22Rv1 (cell line): ENCODE data around the gene DNM3.

ENCODE experiments used
- H3K27ac ChIP-seq: fragments of 450-650 bp; 2 replicates; pipeline ENCODE4 v1.5.1; 2017
- CTCF ChIP-seq: fragments of 450-650 bp; IDR thresholded peaks from 2 replicates; pipeline ENCODE4 v1.5.1; 2017; ENCODE audit warnings: mild to moderate bottlenecking
- ZFX ChIP-seq: fragments of 450-650 bp; IDR thresholded peaks from 2 replicates; pipeline ENCODE4 v1.6.1; 2017; ENCODE audit warnings: antibody characterized with exemption, borderline replicate concordance

DNM3 gene

GRCh38 chr1:171998711-171999110 lies 157.4 kb downstream of the DNM3 start:
- no peak overlapping the region for H3K27ac ChIP-seq
- TF ChIP-seq CTCF (no peak), ZFX (no peak)

- no peak overlapping the region for H3K27ac ChIP-seq
- no peak for TF ChIP-seq ZFX
- no peak for TF ChIP-seq CTCF
Measured at GRCh38 chr1:171999756-172000155, 158.5 kb downstream of the DNM3 start.

- no peak overlapping the region for H3K27ac ChIP-seq
- TF ChIP-seq CTCF (no peak), ZFX (no peak)
Measured at GRCh38 chr1:172001288-172001687, 160.0 kb downstream of the DNM3 start.

- TF ChIP-seq ZFX: no peak
- TF ChIP-seq CTCF: peak; percentile 94
- H3K27ac ChIP-seq: no peak overlapping the region
Measured at GRCh38 chr1:172002725-172003345, 161.5 kb downstream of the DNM3 start.

- TF ChIP-seq CTCF (no peak), ZFX (no peak)
Measured at GRCh38 chr1:172003766-172004530, 162.7 kb downstream of the DNM3 start.

GRCh38 chr1:172004671-172005070 lies 163.4 kb downstream of the DNM3 start:
- no peak overlapping the region for H3K27ac ChIP-seq
- no peak for TF ChIP-seq ZFX
- TF ChIP-seq CTCF: no peak

More at GRCh38 chr1:172003766-172004530, 162.7 kb downstream of the DNM3 start:
- H3K27ac ChIP-seq: no peak overlapping the region

- TF ChIP-seq ZFX (no peak), CTCF (no peak)
- H3K27ac ChIP-seq: no peak overlapping the region
Measured at GRCh38 chr1:172005856-172006255, 164.6 kb downstream of the DNM3 start.
